Endothelial cell of umbilical vein (primary cell): ENCODE data around the gene SYTL5. TPM values are rescaled to one million over a fixed set of nuclear protein-coding genes. Genes with fewer than 3 reads are reported as not detected.

Experiments
- BruUV-seq: library from RNA; stranded (reverse); fragments of 400-500 nt; replicated peaks from 2 replicates; lab custom pipeline; 2021; lab: Mats Ljungman, UMichigan
- CTCF ChIA-PET: fragments of 300-600, 350-600 bp; sonication (Branson Sonifier 250); formaldehyde crosslinking; loops from one replicate; lab custom pipeline; 2021; ENCODE audit warnings: antibody characterized with exemption, inconsistent platforms; lab: Charles Lee
- POLR2A ChIA-PET: fragments of 300-600, 350-600 bp; sonication (Branson Sonifier 250); formaldehyde crosslinking; loops from one replicate; lab custom pipeline; 2021; ENCODE audit warnings: antibody characterized with exemption, inconsistent platforms; lab: Charles Lee
- DNase-seq: peaks from one replicate; pipeline ENCODE4 v3.0.0-alpha.2; 2011; ENCODE audit warnings: low read depth, low spot score
- FAIRE-seq: peaks from 2 replicates; lab custom pipeline; 2011; peaks lifted over from hg19 to GRCh38; lab: Jason Lieb, UNC
- H2AFZ ChIP-seq: 2 replicates; pipeline ENCODE4 v1.6.0; 2012; ENCODE audit warnings: low read depth, low read length, control low read depth, inconsistent platforms
- H3K27ac ChIP-seq: 2 replicates; pipeline ENCODE4 v1.5.1; 2011; ENCODE audit warnings: low read depth, mild to moderate bottlenecking, control low read depth, low read length, moderate library complexity; ENCODE audit not compliant: insufficient read depth
- H3K27me3 ChIP-seq, 2 experiments: 2 replicates each; pipeline versions ENCODE4 v1.6.0 to v1.6.1; 2011; ENCODE audit warnings: low read length in 2 of 2, mixed read lengths in 1 of 2; ENCODE audit not compliant: control insufficient read depth in 2 of 2, insufficient read depth in 2 of 2
- H3K36me3 ChIP-seq, 2 experiments: 2 replicates in 1 of 2; 3 replicates in 1 of 2; pipeline ENCODE4 v1.5.1; 2011; ENCODE audit warnings: low read length in 2 of 2, mild to moderate bottlenecking in 1 of 2, moderate library complexity in 1 of 2; ENCODE audit not compliant: control insufficient read depth in 2 of 2, insufficient read depth in 2 of 2; ENCODE audit errors: extremely low read depth in 1 of 2
- H3K4me1 ChIP-seq: 3 replicates; pipeline ENCODE4 v1.5.1; 2011; ENCODE audit warnings: mild to moderate bottlenecking, low read length; ENCODE audit not compliant: control insufficient read depth, insufficient read depth; ENCODE audit errors: extremely low read depth
- H3K4me2 ChIP-seq: 2 replicates; pipeline ENCODE4 v1.6.1; 2011; ENCODE audit warnings: low read length, control low read depth, mixed read lengths; ENCODE audit not compliant: insufficient read depth
- H3K4me3 ChIP-seq, 3 experiments: fragments of 200-600 bp in 1 of 3; sonication (generic), shearing (Covaris generic) in 1 of 3; replicated peaks in 1 of 3; 2 replicates each; pipeline ENCODE4 v1.5.1; 2011 to 2016; ENCODE audit warnings: control low read depth in 3 of 3, low read length in 3 of 3, mild to moderate bottlenecking in 2 of 3, inconsistent platforms in 1 of 3, low read depth in 1 of 3, moderate library complexity in 1 of 3; ENCODE audit not compliant: insufficient read depth in 1 of 3
- H3K79me2 ChIP-seq: 2 replicates; pipeline ENCODE4 v1.6.0; 2012; ENCODE audit warnings: low read length, inconsistent platforms; ENCODE audit not compliant: control insufficient read depth, insufficient read depth
- H3K9ac ChIP-seq: replicated peaks from 2 replicates; pipeline ENCODE3; 2011; ENCODE audit warnings: low read length, control low read depth; ENCODE audit not compliant: insufficient read depth; ENCODE audit errors: extremely low read depth
- H3K9me1 ChIP-seq: replicated peaks from 3 replicates; pipeline ENCODE4 v1.6.0; 2011; ENCODE audit warnings: mild to moderate bottlenecking, low read length; ENCODE audit not compliant: control insufficient read depth, insufficient read depth; ENCODE audit errors: extremely low read depth
- H3K9me3 ChIP-seq: replicated peaks from 2 replicates; pipeline ENCODE4 v1.5.1; 2012; ENCODE audit warnings: low read length, inconsistent platforms; ENCODE audit not compliant: control insufficient read depth, insufficient read depth
- H4K20me1 ChIP-seq: replicated peaks from 2 replicates; pipeline ENCODE3; 2011; ENCODE audit warnings: mild to moderate bottlenecking, low read length; ENCODE audit not compliant: control insufficient read depth, insufficient read depth; ENCODE audit errors: extremely low read depth
- EZH2 ChIP-seq: IDR thresholded peaks from 2 replicates; pipeline ENCODE4 v1.6.1; 2012; ENCODE audit warnings: borderline replicate concordance, low read depth, mild to moderate bottlenecking, moderate library complexity, low read length, inconsistent platforms; ENCODE audit not compliant: severe bottlenecking
- FOS ChIP-seq: IDR thresholded peaks from 2 replicates; pipeline ENCODE4 v1.6.1; 2011; ENCODE audit warnings: mild to moderate bottlenecking, low read length, moderate library complexity, borderline replicate concordance; ENCODE audit not compliant: insufficient read depth
- GATA2 ChIP-seq: IDR thresholded peaks from 2 replicates; pipeline ENCODE4 v1.7.0; 2011; ENCODE audit warnings: low read depth, mild to moderate bottlenecking, moderate library complexity, mixed read lengths, low read length; ENCODE audit not compliant: insufficient read length, insufficient read depth
- JUN ChIP-seq: IDR thresholded peaks from 2 replicates; pipeline ENCODE4 v1.6.1; 2011; ENCODE audit warnings: borderline replicate concordance, low read depth; ENCODE audit not compliant: insufficient read length, insufficient read depth
- MYC ChIP-seq: IDR thresholded peaks from one replicate; pipeline ENCODE4 v1.6.1; 2011; ENCODE audit warnings: mild to moderate bottlenecking, low read depth, low read length
- POLR2A ChIP-seq: IDR thresholded peaks from 2 replicates; pipeline ENCODE4 v1.6.1; 2012; ENCODE audit warnings: low read depth, mild to moderate bottlenecking, control low read depth, low read length
- POLR2AphosphoS5 ChIP-seq: IDR thresholded peaks from 2 replicates; pipeline ENCODE4 v1.6.1; 2012; ENCODE audit warnings: low read depth, mild to moderate bottlenecking, control low read depth, low read length, moderate library complexity; ENCODE audit not compliant: insufficient read depth
- dilution Hi-C: fragments of 300-500 bp; cut with MboI; formaldehyde crosslinking; loops from one replicate; pipeline ENCODE4 v1.15.0; 2019; ENCODE audit warnings: low sequenced_read_pairs; ENCODE audit not compliant: extremely low pct_ligation_motif_present
- intact Hi-C: fragments of 100-400 bp; cut with micrococcal nuclease; formaldehyde crosslinking; loops from one replicate; pipeline ENCODE4 v1.10.0; 2022
- polyA plus RNA-seq, 4 experiments: library from polyadenylated mRNA; depleted of rRNA in 3 of 4; stranded (reverse) in 3 of 4; unstranded in 1 of 4; fragments of >200 nt; gene quantifications; 2 replicates each; pipeline versions ENCODE4 v1.2.1 to v1.2.3, GENCODE V29; 2011 to 2012; ENCODE audit warnings: missing spikeins in 1 of 4
- total RNA-seq: library from RNA; stranded (reverse); gene quantifications from 2 replicates; pipeline ENCODE4 v1.2.3, GENCODE V29; 2021
- TF ChIP-seq, protein P1 (sequence below): IDR thresholded peaks from 2 replicates; pipeline ENCODE4 v1.6.1; 2011; ENCODE audit not compliant: insufficient read depth, insufficient read length
- TF ChIP-seq, protein P2 (sequence below), 2 donors: IDR thresholded peaks; 1 replicate in 1 of 2; 2 replicates in 1 of 2; pipeline ENCODE4 v1.5.1; 2011; ENCODE audit warnings: low read length in 2 of 2, mild to moderate bottlenecking in 2 of 2, moderate library complexity in 2 of 2, control low read depth in 1 of 2, inconsistent platforms in 1 of 2, low read depth in 1 of 2; ENCODE audit not compliant: insufficient read depth in 1 of 2; ENCODE audit errors: extremely low read depth in 1 of 2

SYTL5 gene
- total and polyA plus RNA-seq, 2 donors (not counting 3 experiments of a cell fraction or from before 2014, with no cell fraction given): 0.01 TPM; not detected in 1

DNA sequence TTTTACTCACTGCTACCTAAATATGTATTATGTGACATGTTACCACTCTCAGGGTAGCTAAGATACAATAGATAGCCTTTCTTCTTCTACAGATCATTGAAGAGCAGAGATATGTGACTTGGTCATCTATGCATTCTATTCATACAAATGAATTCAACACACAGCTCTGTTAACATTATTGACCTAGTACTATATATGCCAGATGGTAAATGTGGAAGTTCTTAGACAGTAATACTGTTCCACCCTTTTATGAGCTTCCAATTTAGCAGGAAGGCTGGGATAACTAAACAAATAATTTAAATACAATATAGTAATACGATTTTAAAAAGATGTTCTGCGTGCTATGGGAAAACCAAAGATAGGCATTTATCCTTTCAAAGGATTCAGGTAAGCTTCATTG lies 76.0 kb downstream of the SYTL5 start:
- no peak overlapping the region for H3K4me2 ChIP-seq
- H3K9me1 ChIP-seq: no peaks in the 10 kb centered on the region
- no peaks in the 10 kb centered on the region for H4K20me1 ChIP-seq
- no peak for DNase-seq
- H3K4me1 ChIP-seq: peaks cover 21% of the 10 kb centered on the region
- no peak for TF ChIP-seq POLR2AphosphoS5
- TF ChIP-seq, protein P1, sequence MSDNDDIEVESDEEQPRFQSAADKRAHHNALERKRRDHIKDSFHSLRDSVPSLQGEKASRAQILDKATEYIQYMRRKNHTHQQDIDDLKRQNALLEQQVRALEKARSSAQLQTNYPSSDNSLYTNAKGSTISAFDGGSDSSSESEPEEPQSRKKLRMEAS: no peak
- TF ChIP-seq FOS: no peak
- TF ChIP-seq, protein P2, sequence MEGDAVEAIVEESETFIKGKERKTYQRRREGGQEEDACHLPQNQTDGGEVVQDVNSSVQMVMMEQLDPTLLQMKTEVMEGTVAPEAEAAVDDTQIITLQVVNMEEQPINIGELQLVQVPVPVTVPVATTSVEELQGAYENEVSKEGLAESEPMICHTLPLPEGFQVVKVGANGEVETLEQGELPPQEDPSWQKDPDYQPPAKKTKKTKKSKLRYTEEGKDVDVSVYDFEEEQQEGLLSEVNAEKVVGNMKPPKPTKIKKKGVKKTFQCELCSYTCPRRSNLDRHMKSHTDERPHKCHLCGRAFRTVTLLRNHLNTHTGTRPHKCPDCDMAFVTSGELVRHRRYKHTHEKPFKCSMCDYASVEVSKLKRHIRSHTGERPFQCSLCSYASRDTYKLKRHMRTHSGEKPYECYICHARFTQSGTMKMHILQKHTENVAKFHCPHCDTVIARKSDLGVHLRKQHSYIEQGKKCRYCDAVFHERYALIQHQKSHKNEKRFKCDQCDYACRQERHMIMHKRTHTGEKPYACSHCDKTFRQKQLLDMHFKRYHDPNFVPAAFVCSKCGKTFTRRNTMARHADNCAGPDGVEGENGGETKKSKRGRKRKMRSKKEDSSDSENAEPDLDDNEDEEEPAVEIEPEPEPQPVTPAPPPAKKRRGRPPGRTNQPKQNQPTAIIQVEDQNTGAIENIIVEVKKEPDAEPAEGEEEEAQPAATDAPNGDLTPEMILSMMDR (IDR thresholded peaks at IDR 0.05; ENCODE audit: extremely low read depth in 1 of 2, insufficient read depth in 1 of 2, low read depth in 1 of 2, low read length in 2 of 2): no peak
- no peak for TF ChIP-seq JUN
- no peak for TF ChIP-seq MYC
- no peak for TF ChIP-seq GATA2
- no peak for TF ChIP-seq EZH2
- no peak for TF ChIP-seq POLR2A
- no TSS peak for BruUV-seq
- POLR2A ChIA-PET: no interaction called here
- no peak overlapping the region for H3K9ac ChIP-seq
- H3K79me2 ChIP-seq: no peaks in the 10 kb centered on the region
- no peak overlapping the region for H3K4me3 ChIP-seq
- CTCF ChIA-PET: no interaction called here
- no peak overlapping the region for H2AFZ ChIP-seq
- intact Hi-C loops (no loop called here), dilution Hi-C loops (no loop called here)
- no peaks in the 10 kb centered on the region for H3K36me3 ChIP-seq
- no peak overlapping the region for H3K27ac ChIP-seq
- no peaks in the 10 kb centered on the region for H3K27me3 ChIP-seq
- no peak for FAIRE-seq
- no peaks in the 10 kb centered on the region for H3K9me3 ChIP-seq
